HG03457 (cell line): Measurements from ENCODE around the gene STIP1.
"Not testable (repeated sequence)": the region's sequence is repeated elsewhere in the genome, so short reads cannot be mapped to it uniquely, and the experiment has no call there.

Source experiments
- ATAC-seq: cut with Tn5 transposase; IDR thresholded peaks from one replicate; pipeline ENCODE4 v1.9.1; 2021; ENCODE audit warnings: moderate number of reproducible peaks; ENCODE audit not compliant: unreplicated experiment

STIP1 gene

GRCh38 chr11:64234647-64235379 is 48.8 kb downstream of the STIP1 start:
- no peak for ATAC-seq

GRCh38 chr11:64235437-64236161 is 49.6 kb downstream of the STIP1 start:
- no peak for ATAC-seq

GRCh38 chr11:64237484-64237951 is 51.5 kb downstream of the STIP1 start:
- no peak for ATAC-seq

- no peak for ATAC-seq
Observed at GRCh38 chr11:64238076-64238475, 52.1 kb downstream of the STIP1 start.

GRCh38 chr11:64238999-64239398 is 53.0 kb downstream of the STIP1 start:
- ATAC-seq: no peak

- ATAC-seq: peak; percentile 16
Observed at GRCh38 chr11:64239662-64240434, 53.9 kb downstream of the STIP1 start.

- peak; percentile 36 for ATAC-seq
Observed at GRCh38 chr11:64240435-64241240, 54.7 kb downstream of the STIP1 start, which contains the start of gene FKBP2. Gene FKBP2 (plus strand): TSS chr11:64241095. CDS start chr11:64242388, 1,293 bp downstream.

- ATAC-seq: peak; percentile 43
Observed at GRCh38 chr11:64241241-64241490, 55.2 kb downstream of the STIP1 start.

GRCh38 chr11:64241491-64242374 is 55.8 kb downstream of the STIP1 start:
- ATAC-seq: peak; percentile 11

- ATAC-seq: no peak
Observed at GRCh38 chr11:64243236-64243854, 57.4 kb downstream of the STIP1 start.

GRCh38 chr11:64244107-64244506 is 58.1 kb downstream of the STIP1 start:
- no peak for ATAC-seq

GRCh38 chr11:64244966-64245365 is 59.0 kb downstream of the STIP1 start:
- no peak for ATAC-seq

GRCh38 chr11:64245401-64245796 is 59.4 kb downstream of the STIP1 start:
- ATAC-seq: no peak

- no peak for ATAC-seq
Observed at GRCh38 chr11:64245797-64246620, 60.0 kb downstream of the STIP1 start.

GRCh38 chr11:64246621-64246870 is 60.6 kb downstream of the STIP1 start:
- not testable (repeated sequence) for ATAC-seq

- no peak for ATAC-seq
Observed at GRCh38 chr11:64246871-64247728, 61.1 kb downstream of the STIP1 start, which contains the start of gene PPP1R14B. Gene PPP1R14B (minus strand): TSS chr11:64246943. CDS start chr11:64246673, 270 bp downstream.

GRCh38 chr11:64247729-64248531 is 62.0 kb downstream of the STIP1 start:
- no peak for ATAC-seq
